GM21723 (cell line): Measurements from ENCODE around the gene AMT.

Experiments
- ATAC-seq: cut with Tn5 transposase; IDR thresholded peaks from one replicate; pipeline ENCODE4 v1.9.1; 2021; ENCODE audit warnings: mild to moderate bottlenecking, moderate library complexity; ENCODE audit not compliant: unreplicated experiment

Gene AMT

GRCh38 chr3:49422379-49423248, at the start of gene AMT:
AMT (minus strand) TSS chr3:49422473; CDS start chr3:49422450, 23 bp downstream.
- no peak for ATAC-seq

GRCh38 chr3:49470714-49471420, 48.6 kb upstream of the AMT start:
- ATAC-seq = peak; percentile 34

DNA sequence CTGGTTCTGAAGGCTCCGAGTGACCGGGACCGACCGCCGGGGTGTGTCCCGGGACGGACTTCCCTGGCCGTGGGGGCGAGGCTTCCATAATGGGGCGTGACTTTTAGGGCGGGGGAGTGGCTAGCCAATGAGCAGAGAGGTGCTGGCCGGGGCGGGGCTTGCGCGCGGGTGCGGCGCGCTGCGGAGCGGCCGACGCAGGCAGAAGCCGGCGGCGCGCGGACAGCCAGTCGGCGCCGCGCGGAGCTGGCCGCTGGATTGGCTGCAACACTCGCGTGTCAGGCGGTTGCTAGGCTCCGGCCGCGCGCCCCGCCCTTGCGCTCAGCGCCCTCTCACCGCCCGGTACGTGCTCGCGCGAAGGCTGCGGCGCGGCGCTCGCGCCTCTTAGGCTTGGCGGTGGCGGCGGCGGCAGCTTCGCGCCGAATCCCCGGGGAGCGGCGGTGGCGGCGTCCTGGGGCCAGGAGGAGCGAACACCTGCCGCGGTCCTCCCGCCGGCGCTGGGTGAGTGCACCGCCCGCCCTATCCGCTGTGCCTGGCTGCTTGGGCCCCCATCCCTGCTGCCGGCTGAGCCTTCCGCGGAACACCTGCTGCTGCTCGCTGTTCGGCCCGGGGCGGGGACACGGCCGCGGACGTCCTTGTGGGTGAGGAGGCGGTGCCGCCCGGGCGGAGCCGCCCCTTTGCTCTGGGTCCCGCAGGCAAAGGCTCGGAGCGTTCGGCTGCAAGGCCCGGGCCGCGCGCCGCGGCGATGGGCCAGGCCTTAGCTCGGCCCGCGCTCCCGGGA, 47.9 kb upstream of the AMT start, which contains the start of gene DAG1:
TSS of gene DAG1 (plus strand) at position 332 of the 778 bp plus-strand sequence. CDS start 40,268 bp downstream, outside the sequence.
- ATAC-seq = peak; percentile 85

DNA sequence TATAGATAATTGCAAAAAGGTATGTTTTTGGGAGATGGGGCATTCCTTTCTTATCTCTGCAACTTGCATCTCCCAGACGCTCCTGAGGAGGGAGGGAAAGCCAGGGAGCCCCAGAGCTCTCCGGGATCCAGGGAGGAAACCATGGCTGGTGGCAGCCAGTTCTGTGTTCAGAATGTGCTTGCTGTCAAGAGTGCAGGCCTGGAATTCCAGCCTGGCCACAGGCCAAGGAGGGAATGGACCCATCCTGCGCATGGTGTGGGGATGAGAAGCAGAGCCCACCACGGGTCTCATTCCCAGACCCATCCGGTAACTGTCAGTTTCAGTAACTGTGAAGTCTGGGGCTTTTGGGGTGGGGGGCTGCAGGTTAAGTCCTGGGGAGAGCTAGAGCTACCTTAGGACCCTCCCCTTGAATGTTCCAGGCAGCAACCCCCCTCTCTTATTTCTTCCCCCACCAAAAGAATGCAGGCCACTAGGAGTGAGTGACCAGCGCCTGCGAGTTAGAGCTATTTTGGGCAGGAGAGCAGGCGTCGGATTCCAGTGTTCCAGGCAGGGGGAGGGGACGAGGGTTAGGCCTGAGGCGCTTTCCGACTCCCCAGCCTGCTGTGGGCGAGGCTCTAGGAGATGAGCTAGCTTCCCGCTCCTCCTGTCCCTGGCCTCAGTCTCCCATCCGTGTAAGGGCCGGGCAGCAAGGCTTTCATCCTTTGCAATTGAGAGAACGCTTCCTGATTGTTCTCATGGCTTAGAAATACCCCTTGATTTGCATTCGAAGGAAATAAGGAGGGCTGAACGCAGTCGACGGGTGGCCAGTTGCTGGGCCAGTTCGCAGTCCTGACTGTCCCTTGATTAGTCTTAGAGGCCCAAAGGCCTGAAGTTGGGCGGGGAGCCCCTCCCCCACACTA, 47.0 kb upstream of the AMT start:
- peak; percentile 0 for ATAC-seq

DNA sequence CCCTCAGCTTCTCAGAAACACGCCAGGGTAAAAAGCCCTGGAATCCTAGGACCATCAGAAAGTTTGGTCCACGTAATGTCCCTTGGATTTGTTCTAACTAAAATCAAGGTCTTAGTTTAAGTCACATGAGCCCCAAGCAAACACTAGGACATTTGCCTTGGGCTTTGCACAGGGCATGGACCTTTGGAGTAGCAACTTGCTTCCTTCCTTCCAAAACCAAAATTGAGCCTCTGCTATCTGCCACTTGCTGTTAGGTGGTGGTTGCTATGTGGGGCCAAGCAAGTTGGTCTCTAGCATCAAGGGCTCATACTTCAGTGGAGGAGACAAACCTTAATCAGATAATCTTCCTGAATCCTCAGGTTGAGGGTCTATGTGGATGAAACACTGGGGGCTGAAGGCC, 43.8 kb upstream of the AMT start:
- ATAC-seq = no peak

- no peak for ATAC-seq
Observed at GRCh38 chr3:49465270-49466034, 43.2 kb upstream of the AMT start.

DNA sequence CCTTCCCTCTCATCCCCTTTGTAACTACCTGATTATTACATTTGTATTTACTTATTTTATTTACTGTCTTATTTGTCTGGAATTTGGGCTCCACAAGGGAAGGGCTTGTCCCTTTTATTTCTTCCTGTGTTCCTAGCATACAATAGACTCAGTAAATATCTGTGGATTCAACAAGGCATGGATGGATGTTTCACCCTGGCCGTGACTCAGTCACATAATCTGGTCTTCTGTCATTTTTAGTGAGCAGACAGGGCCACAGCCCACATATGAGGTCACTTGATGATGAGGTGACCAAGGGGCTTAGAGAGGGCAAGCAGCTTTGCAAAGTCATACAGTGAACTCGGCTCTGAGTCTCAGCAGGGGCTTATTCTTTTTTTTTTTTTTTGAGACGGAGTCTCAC, 39.9 kb upstream of the AMT start:
- ATAC-seq = no peak

- ATAC-seq = no peak
Observed at GRCh38 chr3:49461443-49462171, 39.3 kb upstream of the AMT start.

DNA sequence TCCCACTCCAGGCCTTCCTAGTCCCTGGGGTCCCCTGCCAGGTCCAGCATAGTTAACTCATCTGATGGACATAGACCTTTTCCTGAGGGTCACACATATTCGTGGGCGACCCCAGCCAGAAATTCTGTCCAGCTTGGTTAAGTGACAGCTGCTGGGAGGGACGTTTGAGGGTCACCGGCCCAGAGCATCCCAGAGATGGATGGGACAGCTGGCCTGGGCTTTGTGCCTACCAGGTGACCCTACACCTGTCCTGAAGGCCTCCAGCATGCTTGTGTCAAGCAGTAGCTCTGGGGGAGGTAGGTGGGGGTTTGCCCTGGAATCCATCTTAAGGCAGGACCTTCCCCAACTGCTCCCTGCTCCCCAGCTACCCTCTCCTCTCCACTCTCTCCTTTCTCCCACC, 38.7 kb upstream of the AMT start:
- ATAC-seq = no peak

DNA sequence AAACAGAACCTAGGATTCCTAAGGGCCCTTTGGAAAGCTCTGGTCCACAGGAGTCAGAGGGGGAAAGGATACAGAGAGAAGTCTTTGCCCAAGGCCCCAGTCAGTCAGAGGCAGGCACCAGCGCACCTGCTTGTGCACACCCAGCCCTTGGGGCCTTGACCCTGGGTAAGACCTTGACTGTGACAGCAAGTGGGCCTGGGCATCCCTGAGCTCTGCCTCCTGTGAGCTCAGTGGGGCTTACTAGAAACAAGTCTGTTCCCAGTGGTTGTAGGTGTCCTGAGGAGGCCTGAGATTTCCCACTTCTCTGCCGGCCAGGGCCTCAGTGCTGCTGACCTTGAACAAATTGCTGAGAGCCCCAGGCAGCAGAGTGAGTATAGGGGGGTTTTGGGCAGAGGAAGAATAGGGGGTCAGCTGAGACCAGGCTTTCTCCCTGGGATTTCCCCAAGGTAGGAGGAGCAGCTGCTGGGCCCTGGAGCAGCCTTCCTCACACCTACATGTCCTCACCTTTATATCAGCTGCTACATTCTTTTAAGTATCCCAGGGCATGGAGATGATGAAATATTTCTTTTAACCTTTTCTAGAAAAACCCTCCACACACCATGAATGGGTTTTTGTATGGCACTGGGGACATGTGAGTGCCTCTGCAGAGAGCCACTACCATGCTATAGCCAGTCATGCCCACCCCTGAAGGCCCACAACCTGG, 38.1 kb upstream of the AMT start:
- no peak for ATAC-seq

GRCh38 chr3:49456466-49456865, 34.2 kb upstream of the AMT start:
- ATAC-seq = no peak

DNA sequence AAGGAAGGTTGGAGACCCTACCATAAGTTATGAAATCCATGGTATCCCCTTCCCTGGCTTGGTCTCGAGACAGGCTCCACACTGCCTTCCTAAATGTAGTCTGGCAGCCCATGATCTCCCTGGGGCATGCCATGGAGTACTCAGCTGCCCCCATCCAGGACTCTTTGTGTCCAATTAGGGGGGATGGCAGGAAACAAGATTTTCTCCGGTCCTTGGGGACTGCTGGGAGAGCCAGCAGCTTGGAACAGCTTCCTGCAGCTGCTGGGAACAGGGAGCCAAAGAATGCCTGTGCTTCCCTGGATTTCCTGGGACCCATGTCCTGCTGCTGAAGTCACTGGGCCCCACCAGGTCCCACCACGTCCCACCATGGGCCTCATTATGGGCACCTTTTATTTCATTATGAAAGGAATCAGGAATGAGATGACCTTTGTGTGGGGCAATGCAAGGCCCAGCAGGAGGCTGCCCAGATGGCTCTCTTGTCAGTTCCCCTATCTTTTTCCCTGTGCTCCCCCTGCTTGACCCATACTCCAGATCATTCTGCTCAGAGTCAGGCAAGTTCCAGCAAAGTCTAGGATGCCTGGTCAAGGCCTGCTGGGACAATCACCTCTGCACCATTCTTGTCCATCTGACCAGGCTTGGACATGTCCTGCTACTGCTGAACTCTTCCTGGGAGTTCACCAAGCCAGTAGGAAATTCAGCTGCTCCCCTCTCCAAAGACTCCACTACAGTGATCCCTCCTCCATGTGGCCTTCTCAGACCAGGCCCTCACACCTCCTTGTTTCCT, 32.8 kb upstream of the AMT start:
- no peak for ATAC-seq

- no peak for ATAC-seq
Observed at GRCh38 chr3:49454458-49454857, 32.2 kb upstream of the AMT start.

DNA sequence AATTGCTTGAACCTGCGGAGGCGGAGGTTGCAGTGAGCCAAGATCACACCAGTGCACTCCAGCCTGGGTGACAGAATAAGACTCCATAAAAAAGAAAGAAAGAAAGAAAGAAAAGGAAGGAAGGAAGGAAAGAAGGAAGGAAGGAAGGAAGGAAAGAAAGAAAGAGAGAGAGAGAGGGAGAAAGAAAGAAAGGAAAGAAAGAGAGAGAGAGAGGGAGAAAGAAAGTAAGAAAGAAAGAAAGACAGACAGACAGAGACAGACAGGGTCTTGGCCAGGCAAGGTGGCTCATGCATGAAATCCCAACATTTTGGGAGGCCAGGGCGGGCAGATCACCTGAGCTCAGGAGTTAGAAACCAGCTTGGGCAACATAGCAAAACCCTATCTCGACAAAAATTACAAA, 31.3 kb upstream of the AMT start:
- no peak for ATAC-seq

DNA sequence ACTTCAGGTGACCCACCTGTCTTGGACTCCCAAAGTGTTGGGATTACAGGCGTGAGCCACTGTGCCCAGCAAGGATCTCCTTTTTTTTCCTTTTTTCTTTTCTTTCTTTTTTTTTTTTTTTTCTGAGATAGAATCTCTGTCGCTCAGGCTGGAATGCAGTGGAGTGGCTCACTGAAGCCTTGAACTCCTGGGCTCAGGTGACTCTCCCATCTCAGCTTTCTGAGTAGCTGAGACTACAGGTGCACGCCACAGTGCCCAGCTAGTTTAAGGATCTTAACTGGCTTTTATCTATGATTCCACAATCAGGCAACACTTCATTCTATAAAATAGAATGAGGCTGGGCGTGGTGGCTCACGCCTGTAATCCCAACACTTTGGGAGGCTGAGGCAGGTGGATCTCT, 23.1 kb upstream of the AMT start:
- ATAC-seq = no peak

- no peak for ATAC-seq
Observed at GRCh38 chr3:49434731-49435130, 12.5 kb upstream of the AMT start.

GRCh38 chr3:49428752-49429080, 6.4 kb upstream of the AMT start:
- no peak for ATAC-seq

- no peak for ATAC-seq
Observed at GRCh38 chr3:49427586-49427985, 5.3 kb upstream of the AMT start.
